B cell (primary cell): ENCODE data around the gene PGAM5. TPM values are rescaled to one million over a fixed set of nuclear protein-coding genes. Genes with fewer than 3 reads are reported as not detected.

Experiments
- ATAC-seq: fragments of 200-7000 bp; cut with Tn5 transposase; one replicate; pipeline ENCODE4 v1.10.0; 2021; ENCODE audit warnings: low read depth, mild to moderate bottlenecking, moderate number of reproducible peaks, moderate library complexity
- CTCF ChIA-PET: fragments of 350-600 bp; sonication (Branson Sonifier 250); formaldehyde crosslinking; loops from one replicate; lab custom pipeline; 2021; ENCODE audit warnings: antibody characterized with exemption, inconsistent platforms; lab: Charles Lee
- POLR2A ChIA-PET: fragments of 350-600 bp; sonication (Branson Sonifier 250); formaldehyde crosslinking; loops from one replicate; lab custom pipeline; 2021; ENCODE audit warnings: antibody characterized with exemption; lab: Charles Lee
- DNase-seq: peaks from one replicate; pipeline ENCODE4 v3.0.0; 2013
- H2AFZ ChIP-seq: 2 replicates; pipeline ENCODE4 v1.6.1; 2012; ENCODE audit warnings: mild to moderate bottlenecking, low read depth, low read length; ENCODE audit not compliant: insufficient read depth, poor library complexity, severe bottlenecking
- H3K27ac ChIP-seq, 2 donors: 1 replicate in 1 of 2; 2 replicates in 1 of 2; pipeline ENCODE4 v1.5.1; 2012 to 2013; ENCODE audit warnings: low read length in 2 of 2, mild to moderate bottlenecking in 2 of 2, moderate library complexity in 1 of 2
- H3K27me3 ChIP-seq, 4 experiments: fragments of 200-600 bp in 1 of 4; sonication (generic) in 1 of 4; replicated peaks in 1 of 4; 1 replicate in 2 of 4; 2 replicates in 2 of 4; pipeline versions ENCODE4 v1.6.1 to v1.7.0; 2013 to 2016; ENCODE audit warnings: low read length in 3 of 4, mild to moderate bottlenecking in 2 of 4, mixed read lengths in 1 of 4, moderate library complexity in 1 of 4; ENCODE audit not compliant: insufficient read depth in 4 of 4, control insufficient read depth in 3 of 4; ENCODE audit errors: control extremely low read depth in 1 of 4
- H3K36me3 ChIP-seq, 2 experiments: replicated peaks in 1 of 2; 1 replicate in 1 of 2; 2 replicates in 1 of 2; pipeline versions ENCODE4 v1.6.1 to v1.7.1; 2013; ENCODE audit warnings: low read length in 1 of 2; ENCODE audit not compliant: insufficient read depth in 2 of 2, control insufficient read depth in 1 of 2; ENCODE audit errors: control extremely low read depth in 1 of 2, extremely low read depth in 1 of 2
- H3K4me1 ChIP-seq, 2 donors: fragments of 200-600 bp in 1 of 2; sonication (generic) in 1 of 2; 1 replicate in 1 of 2; 2 replicates in 1 of 2; pipeline versions ENCODE4 v1.5.1 to v1.6.1; 2013 to 2017; ENCODE audit warnings: low read length in 2 of 2; ENCODE audit not compliant: control insufficient read depth in 2 of 2, insufficient read depth in 2 of 2
- H3K4me2 ChIP-seq: replicated peaks from 2 replicates; pipeline ENCODE3; 2012; ENCODE audit warnings: mild to moderate bottlenecking, low read depth, low read length; ENCODE audit not compliant: poor library complexity, severe bottlenecking
- H3K4me3 ChIP-seq, 5 experiments: fragments of 200-600 bp in 1 of 5; sonication (generic) in 1 of 5; 1 replicate in 3 of 5; 2 replicates in 2 of 5; pipeline versions ENCODE4 v1.5.1 to v1.7.0; 2011 to 2016; ENCODE audit warnings: low read length in 4 of 5, mild to moderate bottlenecking in 4 of 5, low read depth in 2 of 5, control low read depth in 1 of 5, moderate library complexity in 1 of 5; ENCODE audit not compliant: insufficient read depth in 1 of 5; ENCODE audit errors: control extremely low read depth in 1 of 5, extremely low read depth in 1 of 5
- H3K79me2 ChIP-seq: fragments of 200-600 bp; sonication (generic); one replicate; pipeline ENCODE4 v1.6.0; 2016; ENCODE audit warnings: low read length; ENCODE audit not compliant: control insufficient read depth, insufficient read depth
- H3K9ac ChIP-seq: fragments of 200-600 bp; sonication (generic); 2 replicates; pipeline ENCODE4 v1.6.1; 2017; ENCODE audit warnings: mild to moderate bottlenecking, low read length, moderate library complexity
- H3K9me3 ChIP-seq, 3 donors: one replicate each; pipeline versions ENCODE4 v1.6.1 to v1.7.1; 2013; ENCODE audit warnings: low read length in 2 of 3; ENCODE audit not compliant: control insufficient read depth in 2 of 3, insufficient read depth in 1 of 3; ENCODE audit errors: control extremely low read depth in 1 of 3
- H4K20me1 ChIP-seq: 2 replicates; pipeline ENCODE4 v1.6.0; 2012; ENCODE audit warnings: mild to moderate bottlenecking, low read length; ENCODE audit not compliant: insufficient read depth, control insufficient read depth, poor library complexity, severe bottlenecking
- H3K27ac Mint-ChIP-seq: one replicate; pipeline ENCODE4 v1.8.0; 2021; ENCODE audit warnings: mixed read lengths
- H3K27me3 Mint-ChIP-seq: one replicate; pipeline ENCODE4 v1.8.0; 2021; ENCODE audit warnings: mixed read lengths
- H3K4me1 Mint-ChIP-seq: one replicate; pipeline ENCODE4 v1.8.0; 2021; ENCODE audit warnings: mixed read lengths
- H3K4me3 Mint-ChIP-seq: one replicate; pipeline ENCODE4 v1.8.0; 2021; ENCODE audit warnings: mixed read lengths
- H3K9me3 Mint-ChIP-seq: one replicate; pipeline ENCODE4 v1.8.0; 2022; ENCODE audit warnings: mixed read lengths; ENCODE audit not compliant: insufficient read depth
- EZH2 ChIP-seq: IDR thresholded peaks from 2 replicates; pipeline ENCODE4 v1.6.1; 2012; ENCODE audit warnings: borderline replicate concordance, low read depth, mild to moderate bottlenecking, moderate library complexity, low read length; ENCODE audit not compliant: insufficient read depth, poor library complexity, severe bottlenecking
- WGBS: methylation state at CpG from one replicate; pipeline ENCODE4 v1.1.5; 2013; ENCODE audit warnings: missing lambda C conversion rate; ENCODE audit not compliant: insufficient coverage; 5-methylcytosine and 5-hydroxymethylcytosine counted together
- intact Hi-C: fragments of 100-400 bp; cut with micrococcal nuclease; formaldehyde crosslinking; loops from one replicate; pipeline ENCODE4 v1.10.0; 2022
- polyA plus RNA-seq: library from polyadenylated mRNA; depleted of rRNA; stranded (reverse); fragments of >200 nt; gene quantifications from 2 replicates; pipeline ENCODE4 v1.2.3, GENCODE V29; 2012
- total RNA-seq, 2 donors: library from RNA; stranded (reverse); fragments of 120-200 nt in 1 of 2; gene quantifications; 1 replicate in 1 of 2; 2 replicates in 1 of 2; pipeline versions ENCODE4 v1.2.3 to v1.2.4, GENCODE V29; 2013 to 2022
- TF ChIP-seq, protein P1 (sequence below): fragments of 200-600 bp; IDR thresholded peaks from one replicate; pipeline ENCODE4 v1.8.0; 2022; ENCODE audit warnings: antibody characterized with exemption, mild to moderate bottlenecking

PGAM5 gene
- total and polyA plus RNA-seq, 2 donors (not counting 1 experiment from before 2014, with no cell fraction given), result 14.6 to 29.9 TPM

DNA sequence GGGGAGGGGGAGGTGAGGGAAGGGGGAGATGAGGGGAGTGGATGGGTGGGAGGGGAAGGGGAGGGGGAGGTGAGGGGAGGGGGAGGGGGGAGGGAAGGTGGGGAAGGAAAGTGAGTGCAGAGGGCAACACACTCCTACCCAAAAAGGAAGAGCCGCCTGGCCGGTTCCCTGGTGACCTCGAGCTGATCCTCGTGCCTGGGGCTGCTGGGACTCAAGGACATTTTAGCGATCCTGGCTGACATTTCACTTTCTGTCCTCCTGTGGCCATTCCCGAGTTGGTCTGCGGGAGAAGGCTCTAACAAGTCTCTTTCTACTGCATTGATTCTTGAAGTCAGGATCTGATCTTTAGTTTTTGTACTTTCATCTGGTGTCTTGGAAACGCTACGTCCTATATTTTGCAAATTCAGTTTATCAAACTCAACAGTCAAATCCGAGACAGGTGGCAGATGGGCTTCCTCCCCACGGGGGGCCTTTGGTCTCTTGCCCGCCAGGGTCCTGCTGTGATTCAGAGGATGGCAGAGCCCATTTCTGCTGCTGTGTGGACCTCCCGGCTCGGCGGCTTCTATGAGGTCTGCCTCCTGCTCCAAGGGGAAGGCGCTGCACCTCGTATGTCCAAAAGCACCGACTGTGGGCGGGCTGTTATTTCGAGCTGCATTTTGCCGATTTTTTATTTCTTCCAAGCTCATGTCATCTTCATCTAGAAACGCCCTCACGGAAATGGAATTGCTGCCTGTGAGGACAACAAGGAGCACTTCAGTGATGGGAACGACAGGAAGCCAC is 19.1 kb downstream of the PGAM5 start:
- Histone ChIP-seq H3K9me3 (no peaks in the 10 kb centered on the region), H3K27ac (no peak overlapping the region), H3K79me2 (peaks cover 3% of the 10 kb centered on the region), H3K4me3 (no peak overlapping the region), H3K9ac (no peak overlapping the region), H3K4me1 (no peaks in the 10 kb centered on the region), H2AFZ (no peak overlapping the region), H3K36me3 (peaks cover 1 to 84% of the 10 kb centered on the region in 2 experiments), H3K27me3 (no peaks in the 10 kb centered on the region), H3K4me2 (no peak overlapping the region), H4K20me1 (no peaks in the 10 kb centered on the region)
- Mint-ChIP-seq H3K4me3 (no peak overlapping the region), H3K4me1 (no peaks in the 10 kb centered on the region), H3K27me3 (no peaks in the 10 kb centered on the region), H3K9me3 (no peaks in the 10 kb centered on the region), H3K27ac (no peak overlapping the region)
- POLR2A ChIA-PET, result interaction anchor here (0.7 kb wide), 1 partner anchor 20 kb away, joined by 3 read pairs; no protein-coding TSS in a partner anchor
- TF ChIP-seq, protein P1, sequence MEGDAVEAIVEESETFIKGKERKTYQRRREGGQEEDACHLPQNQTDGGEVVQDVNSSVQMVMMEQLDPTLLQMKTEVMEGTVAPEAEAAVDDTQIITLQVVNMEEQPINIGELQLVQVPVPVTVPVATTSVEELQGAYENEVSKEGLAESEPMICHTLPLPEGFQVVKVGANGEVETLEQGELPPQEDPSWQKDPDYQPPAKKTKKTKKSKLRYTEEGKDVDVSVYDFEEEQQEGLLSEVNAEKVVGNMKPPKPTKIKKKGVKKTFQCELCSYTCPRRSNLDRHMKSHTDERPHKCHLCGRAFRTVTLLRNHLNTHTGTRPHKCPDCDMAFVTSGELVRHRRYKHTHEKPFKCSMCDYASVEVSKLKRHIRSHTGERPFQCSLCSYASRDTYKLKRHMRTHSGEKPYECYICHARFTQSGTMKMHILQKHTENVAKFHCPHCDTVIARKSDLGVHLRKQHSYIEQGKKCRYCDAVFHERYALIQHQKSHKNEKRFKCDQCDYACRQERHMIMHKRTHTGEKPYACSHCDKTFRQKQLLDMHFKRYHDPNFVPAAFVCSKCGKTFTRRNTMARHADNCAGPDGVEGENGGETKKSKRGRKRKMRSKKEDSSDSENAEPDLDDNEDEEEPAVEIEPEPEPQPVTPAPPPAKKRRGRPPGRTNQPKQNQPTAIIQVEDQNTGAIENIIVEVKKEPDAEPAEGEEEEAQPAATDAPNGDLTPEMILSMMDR, result no peak
- no peak for TF ChIP-seq EZH2
- intact Hi-C loops, result no loop called here
- no peak for DNase-seq
- 97% methylated on average over 23 of the region's 24 CpGs for whole genome bisulfite sequencing
- no peak for ATAC-seq
- CTCF ChIA-PET, result no interaction called here

DNA sequence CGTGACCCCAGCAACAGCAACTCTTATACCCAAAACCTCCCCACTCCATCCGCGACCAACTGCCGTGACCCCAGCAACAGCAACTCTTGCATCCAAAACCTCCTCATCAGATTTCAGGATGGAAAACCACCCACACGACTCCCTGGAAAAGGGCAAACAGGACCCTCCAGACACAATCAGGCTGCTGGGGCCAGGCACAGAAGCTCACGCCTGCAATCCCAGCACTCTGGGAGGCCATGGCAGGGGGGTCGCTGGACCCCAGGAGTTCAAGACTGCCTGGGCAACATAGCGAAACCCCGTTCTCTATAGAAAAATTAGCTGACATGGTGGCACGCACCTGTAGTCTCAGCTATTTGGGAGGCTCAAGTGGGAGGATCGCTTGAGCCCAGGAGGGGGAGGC is 19.7 kb downstream of the PGAM5 start:
- no peaks in the 10 kb centered on the region for H4K20me1 ChIP-seq
- Mint-ChIP-seq H3K4me3 (no peak overlapping the region), H3K9me3 (no peaks in the 10 kb centered on the region), H3K4me1 (no peaks in the 10 kb centered on the region), H3K27me3 (no peaks in the 10 kb centered on the region), H3K27ac (no peak overlapping the region)
- 100% methylated on average over 9 of the region's 11 CpGs for WGBS
- no peak for TF ChIP-seq EZH2
- TF ChIP-seq, protein P1, result no peak
- H2AFZ ChIP-seq, result no peak overlapping the region
- H3K79me2 ChIP-seq, result peaks cover 3% of the 10 kb centered on the region
- ChIA-PET CTCF (no interaction called here), POLR2A (interaction anchor here (0.7 kb wide), 1 partner anchor 20 kb away, joined by 3 read pairs; no protein-coding TSS in a partner anchor)
- H3K36me3 ChIP-seq, result peaks cover 1 to 84% of the 10 kb centered on the region in 2 experiments
- H3K4me2 ChIP-seq, result no peak overlapping the region
- intact Hi-C loops, result no loop called here
- no peak overlapping the region for H3K4me3 ChIP-seq
- no peak for DNase-seq
- no peak overlapping the region for H3K27ac ChIP-seq
- no peak overlapping the region for H3K9ac ChIP-seq
- no peaks in the 10 kb centered on the region for H3K9me3 ChIP-seq
- H3K27me3 ChIP-seq, result no peaks in the 10 kb centered on the region
- no peaks in the 10 kb centered on the region for H3K4me1 ChIP-seq
- no peak for ATAC-seq
